Endothelial cell (in vitro differentiated cells): ENCODE data around the gene RPS6KA2. TPM values are rescaled to one million over a fixed set of nuclear protein-coding genes. Genes with fewer than 3 reads are reported as not detected.

Experiments
- DNase-seq: peaks from one replicate; pipeline ENCODE4 v3.0.0; 2021; ENCODE audit warnings: low spot score
- H3K27ac Mint-ChIP-seq: one replicate; pipeline ENCODE4 v1.8.0; 2021; ENCODE audit warnings: mixed read lengths, inconsistent platforms; ENCODE audit not compliant: unreplicated experiment
- H3K27me3 Mint-ChIP-seq: one replicate; pipeline ENCODE4 v1.8.0; 2021; ENCODE audit warnings: mild to moderate bottlenecking, moderate library complexity, mixed read lengths, inconsistent platforms; ENCODE audit not compliant: unreplicated experiment
- H3K36me3 Mint-ChIP-seq: one replicate; pipeline ENCODE4 v1.8.0; 2021; ENCODE audit warnings: mild to moderate bottlenecking, low read depth, mixed read lengths, inconsistent platforms; ENCODE audit not compliant: unreplicated experiment
- H3K4me1 Mint-ChIP-seq: one replicate; pipeline ENCODE4 v1.8.0; 2021; ENCODE audit warnings: mild to moderate bottlenecking, mixed read lengths, inconsistent platforms; ENCODE audit not compliant: unreplicated experiment
- H3K4me3 Mint-ChIP-seq: one replicate; pipeline ENCODE4 v1.8.0; 2021; ENCODE audit warnings: mild to moderate bottlenecking, mixed read lengths, inconsistent platforms; ENCODE audit not compliant: unreplicated experiment
- H3K9me3 Mint-ChIP-seq: one replicate; pipeline ENCODE4 v1.8.0; 2021; ENCODE audit warnings: mixed read lengths, inconsistent platforms; ENCODE audit not compliant: unreplicated experiment
- CTCF ChIP-seq: fragments of 200-600 bp; sonication (generic); IDR thresholded peaks from one replicate; pipeline ENCODE4 v1.5.0; 2021; ENCODE audit warnings: antibody characterized with exemption; ENCODE audit not compliant: unreplicated experiment
- total RNA-seq: library from RNA; stranded (reverse); fragmentation: NEBNext Ultra II Directional; extraction: Animal tissue kit (Norgen Biotek cat#: 25700); gene quantifications from one replicate; pipeline ENCODE4 v1.2.1, GENCODE V29; 2021; ENCODE audit not compliant: unreplicated experiment

The RPS6KA2 gene
- total RNA-seq, 1 donor from 2014 or later: 105 TPM

GRCh38 chr6:166591961-166592520 lies 35.0 kb downstream of the RPS6KA2 start:
- Mint-ChIP-seq H3K4me3 (no peak overlapping the region), H3K27me3 (peaks cover 7% of the 10 kb centered on the region), H3K4me1 (peaks cover 68% of the 10 kb centered on the region), H3K27ac (peak overlapping the region; percentile 25), H3K9me3 (no peaks in the 10 kb centered on the region), H3K36me3 (peaks cover 19% of the 10 kb centered on the region)
- TF ChIP-seq CTCF: no peak
- DNase-seq: no peak

GRCh38 chr6:166591026-166591425 lies 36.0 kb downstream of the RPS6KA2 start:
- peaks cover 10% of the 10 kb centered on the region for H3K36me3 Mint-ChIP-seq
- TF ChIP-seq CTCF: no peak
- no peak overlapping the region for H3K4me3 Mint-ChIP-seq
- no peak overlapping the region for H3K27ac Mint-ChIP-seq
- H3K4me1 Mint-ChIP-seq: peaks cover 69% of the 10 kb centered on the region
- peaks cover 4% of the 10 kb centered on the region for H3K27me3 Mint-ChIP-seq
- H3K9me3 Mint-ChIP-seq: no peaks in the 10 kb centered on the region
- no peak for DNase-seq

GRCh38 chr6:166589786-166590574 lies 37.1 kb downstream of the RPS6KA2 start:
- Mint-ChIP-seq H3K27ac (peak overlapping the region; percentile 54), H3K36me3 (peaks cover 7% of the 10 kb centered on the region), H3K4me1 (peaks cover 64% of the 10 kb centered on the region), H3K9me3 (no peaks in the 10 kb centered on the region), H3K27me3 (peaks cover 4% of the 10 kb centered on the region), H3K4me3 (peak overlapping the region; percentile 21)
- TF ChIP-seq CTCF: no peak
- DNase-seq: no peak

GRCh38 chr6:166589337-166589731 lies 37.7 kb downstream of the RPS6KA2 start:
- Mint-ChIP-seq H3K9me3 (no peaks in the 10 kb centered on the region), H3K36me3 (peaks cover 4% of the 10 kb centered on the region), H3K4me3 (no peak overlapping the region), H3K27ac (peak overlapping the region; percentile 81), H3K4me1 (peaks cover 62% of the 10 kb centered on the region), H3K27me3 (peaks cover 4% of the 10 kb centered on the region)
- TF ChIP-seq CTCF: no peak
- DNase-seq: no peak
